HepG2 (cell line): ENCODE measurements around the gene P2RY2. TPM values are rescaled to one million over a fixed set of nuclear protein-coding genes. Genes with fewer than 3 reads are reported as not detected.

ENCODE experiments used
- ATM ChIP-seq: fragments of 450-650 bp; IDR thresholded peaks from 2 replicates; pipeline ENCODE4 v1.7.1; 2017; ENCODE audit warnings: mild to moderate bottlenecking, borderline replicate concordance
- DMTF1 ChIP-seq: sonication (generic); formaldehyde crosslinking; IDR thresholded peaks from 2 replicates; pipeline ENCODE4 v1.4.0; 2020; ENCODE audit warnings: mild to moderate bottlenecking, missing genetic modification reagents
- FOSL1 ChIP-seq: sonication (generic); formaldehyde crosslinking; IDR thresholded peaks from 2 replicates; pipeline ENCODE4 v1.9.0; 2021; ENCODE audit warnings: missing genetic modification reagents, borderline replicate concordance
- MEF2D ChIP-seq: sonication (generic); formaldehyde crosslinking; IDR thresholded peaks from 2 replicates; pipeline ENCODE4 v1.5.1; 2020; ENCODE audit warnings: mild to moderate bottlenecking, missing genetic modification reagents
- NFAT5 ChIP-seq: sonication (generic); formaldehyde crosslinking; IDR thresholded peaks from 2 replicates; pipeline ENCODE4 v1.4.0; 2020; ENCODE audit warnings: missing genetic modification reagents
- PATZ1 ChIP-seq: sonication (generic); formaldehyde crosslinking; IDR thresholded peaks from 2 replicates; pipeline ENCODE4 v1.4.0; 2020; ENCODE audit warnings: missing genetic modification reagents
- SETDB1 ChIP-seq: sonication (generic); formaldehyde crosslinking; IDR thresholded peaks from 2 replicates; pipeline ENCODE4 v1.5.1; 2020; ENCODE audit warnings: missing genetic modification reagents, mild to moderate bottlenecking, borderline replicate concordance
- SMAD1 ChIP-seq: sonication (generic); formaldehyde crosslinking; IDR thresholded peaks from 2 replicates; pipeline ENCODE4 v1.4.0; 2020; ENCODE audit warnings: missing genetic modification reagents, low read depth, mild to moderate bottlenecking, borderline replicate concordance
- SNRNP70 ChIP-seq: fragments of 200-400 bp; formaldehyde crosslinking; IDR thresholded peaks from 2 replicates; pipeline ENCODE4 v1.6.1; 2017; ENCODE audit warnings: mild to moderate bottlenecking, low read depth, low read length, moderate library complexity
- THAP11 ChIP-seq: IDR thresholded peaks from 2 replicates; pipeline ENCODE4 v1.6.1; 2016; ENCODE audit warnings: missing biosample characterization, missing genetic modification reagents
- ZBTB20 ChIP-seq: sonication (generic); formaldehyde crosslinking; IDR thresholded peaks from 2 replicates; pipeline ENCODE4 v1.8.1; 2023; ENCODE audit warnings: missing genetic modification reagents, low read depth, mild to moderate bottlenecking, borderline replicate concordance
- ZNF138 ChIP-seq: sonication (generic); formaldehyde crosslinking; IDR thresholded peaks from 2 replicates; pipeline ENCODE4 v1.5.0; 2020; ENCODE audit warnings: mild to moderate bottlenecking, low read depth, missing genetic modification reagents
- ZNF143 ChIP-seq: sonication (generic); formaldehyde crosslinking; IDR thresholded peaks from 2 replicates; pipeline ENCODE4 v1.4.0; 2020; ENCODE audit warnings: missing genetic modification reagents
- ZNF17 ChIP-seq: sonication (generic); formaldehyde crosslinking; IDR thresholded peaks from 2 replicates; pipeline ENCODE4 v1.5.0; 2020; ENCODE audit warnings: mild to moderate bottlenecking, missing genetic modification reagents
- ZNF18 ChIP-seq: sonication (generic); formaldehyde crosslinking; IDR thresholded peaks from 2 replicates; pipeline ENCODE4 v1.8.0; 2022; ENCODE audit warnings: mild to moderate bottlenecking, missing genetic modification reagents; ENCODE audit not compliant: insufficient replicate concordance
- ZNF431 ChIP-seq: sonication (generic); formaldehyde crosslinking; IDR thresholded peaks from 2 replicates; pipeline ENCODE4 v1.9.0; 2022; ENCODE audit warnings: missing genetic modification reagents, low read depth, mild to moderate bottlenecking, borderline replicate concordance
- ZNF605 ChIP-seq: sonication (generic); formaldehyde crosslinking; IDR thresholded peaks from 2 replicates; pipeline ENCODE4 v1.8.0; 2022; ENCODE audit warnings: mild to moderate bottlenecking, missing genetic modification reagents
- polyA plus RNA-seq, 8 experiments: library from polyadenylated mRNA; depleted of rRNA in 3 of 8; stranded (reverse) in 7 of 8; unstranded in 1 of 8; fragments of >200 nt; fragmentation: Illumina TruSeq in 4 of 8; extraction: Trizol in 4 of 8; gene quantifications; 2 replicates each; pipeline versions ENCODE4 v1.2.1 to v1.2.3, GENCODE V29; 2011 to 2016; ENCODE audit warnings: low read depth in 4 of 8, missing spikeins in 1 of 8, mixed read lengths in 1 of 8; ENCODE audit not compliant: insufficient read depth in 1 of 8
- total RNA-seq, 5 experiments: library from RNA; depleted of rRNA; stranded (reverse); fragments of >200 nt; fragmentation: Illumina TruSeq; extraction: Trizol; gene quantifications; 2 replicates each; pipeline ENCODE4 v1.2.3, GENCODE V29; 2016; ENCODE audit warnings: low read depth in 1 of 5

The P2RY2 gene
- total and polyA plus RNA-seq, 2 of the 13 experiments (the other 11 are each of a cell fraction or from before 2014, with no cell fraction given) = 0.95 to 3.1 TPM

DNA sequence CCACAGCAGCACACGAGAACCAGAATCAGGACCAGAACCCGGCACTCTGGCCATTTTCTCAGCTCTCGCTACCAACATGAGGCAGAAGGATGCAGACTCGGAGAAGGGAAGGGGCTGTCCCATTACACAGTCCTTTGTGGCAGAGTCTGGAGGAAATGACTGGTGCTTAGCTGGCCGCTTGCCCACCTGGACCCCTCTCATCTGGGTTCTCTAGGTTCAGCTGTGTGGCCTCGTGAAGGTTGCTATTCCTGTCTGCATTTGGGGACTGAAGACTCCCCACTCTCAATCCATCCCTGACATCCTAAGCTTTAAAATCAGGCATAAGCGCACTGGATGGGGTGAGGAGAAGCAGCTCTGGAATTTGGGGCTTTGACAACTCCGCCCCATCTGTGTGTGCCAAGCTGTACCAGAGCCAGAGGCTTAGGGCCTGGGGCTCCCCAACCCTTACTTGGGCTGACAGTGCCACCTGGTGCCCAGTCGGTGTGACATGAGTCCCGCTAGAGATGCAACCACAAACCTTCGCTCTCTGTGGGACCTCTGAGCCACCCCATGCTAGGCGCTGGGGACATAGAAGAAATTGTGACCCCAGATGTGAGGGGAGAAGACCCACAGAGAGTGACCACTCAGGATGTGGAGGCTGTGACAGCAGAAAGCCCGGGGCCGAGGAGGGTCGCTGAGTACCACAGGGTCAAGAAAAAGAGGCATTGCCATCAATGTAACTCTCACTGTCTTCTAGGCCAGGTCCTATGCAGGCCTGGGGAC is 40.1 kb upstream of the P2RY2 start (continued):
- TF ChIP-seq NFAT5 = no peak
- TF ChIP-seq FOSL1 (CRISPR knock-in tag) = no peak
- no peak for TF ChIP-seq ZNF605 (CRISPR knock-in tag)
- TF ChIP-seq ZNF431 (CRISPR knock-in tag) = peak; percentile 52; the same call in 1 of the 2 replicates
- TF ChIP-seq ZNF17 (CRISPR knock-in tag) = no peak
- no peak for TF ChIP-seq SMAD1
- peak; percentile 65; the same call in 1 of the 2 replicates for TF ChIP-seq PATZ1
- no peak for TF ChIP-seq ZNF18 (CRISPR knock-in tag)
- TF ChIP-seq ZBTB20 (CRISPR knock-in tag) = no peak
- TF ChIP-seq SNRNP70 = no peak
- no peak for TF ChIP-seq ZNF138 (CRISPR knock-in tag)
- TF ChIP-seq MEF2D (CRISPR knock-in tag) = peak; percentile 22; the same call in 1 of the 2 replicates
- TF ChIP-seq SETDB1 (CRISPR knock-in tag) = no peak
- no peak for TF ChIP-seq DMTF1 (CRISPR knock-in tag)
- no peak for TF ChIP-seq ZNF143
- TF ChIP-seq ATM = no peak
- peak; percentile 52 for TF ChIP-seq THAP11 (CRISPR knock-in tag)
